RPMI8226 (cell line): ENCODE data around the gene ERO1B.
"Not testable (repeated sequence)": the region's sequence is repeated elsewhere in the genome, so short reads cannot be mapped to it uniquely, and the experiment has no call there.

ENCODE experiments used
- DNase-seq: peaks from one replicate; pipeline ENCODE4 v3.0.0-alpha.2; 2015

Gene ERO1B, protein sequence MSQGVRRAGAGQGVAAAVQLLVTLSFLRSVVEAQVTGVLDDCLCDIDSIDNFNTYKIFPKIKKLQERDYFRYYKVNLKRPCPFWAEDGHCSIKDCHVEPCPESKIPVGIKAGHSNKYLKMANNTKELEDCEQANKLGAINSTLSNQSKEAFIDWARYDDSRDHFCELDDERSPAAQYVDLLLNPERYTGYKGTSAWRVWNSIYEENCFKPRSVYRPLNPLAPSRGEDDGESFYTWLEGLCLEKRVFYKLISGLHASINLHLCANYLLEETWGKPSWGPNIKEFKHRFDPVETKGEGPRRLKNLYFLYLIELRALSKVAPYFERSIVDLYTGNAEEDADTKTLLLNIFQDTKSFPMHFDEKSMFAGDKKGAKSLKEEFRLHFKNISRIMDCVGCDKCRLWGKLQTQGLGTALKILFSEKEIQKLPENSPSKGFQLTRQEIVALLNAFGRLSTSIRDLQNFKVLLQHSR

DNA sequence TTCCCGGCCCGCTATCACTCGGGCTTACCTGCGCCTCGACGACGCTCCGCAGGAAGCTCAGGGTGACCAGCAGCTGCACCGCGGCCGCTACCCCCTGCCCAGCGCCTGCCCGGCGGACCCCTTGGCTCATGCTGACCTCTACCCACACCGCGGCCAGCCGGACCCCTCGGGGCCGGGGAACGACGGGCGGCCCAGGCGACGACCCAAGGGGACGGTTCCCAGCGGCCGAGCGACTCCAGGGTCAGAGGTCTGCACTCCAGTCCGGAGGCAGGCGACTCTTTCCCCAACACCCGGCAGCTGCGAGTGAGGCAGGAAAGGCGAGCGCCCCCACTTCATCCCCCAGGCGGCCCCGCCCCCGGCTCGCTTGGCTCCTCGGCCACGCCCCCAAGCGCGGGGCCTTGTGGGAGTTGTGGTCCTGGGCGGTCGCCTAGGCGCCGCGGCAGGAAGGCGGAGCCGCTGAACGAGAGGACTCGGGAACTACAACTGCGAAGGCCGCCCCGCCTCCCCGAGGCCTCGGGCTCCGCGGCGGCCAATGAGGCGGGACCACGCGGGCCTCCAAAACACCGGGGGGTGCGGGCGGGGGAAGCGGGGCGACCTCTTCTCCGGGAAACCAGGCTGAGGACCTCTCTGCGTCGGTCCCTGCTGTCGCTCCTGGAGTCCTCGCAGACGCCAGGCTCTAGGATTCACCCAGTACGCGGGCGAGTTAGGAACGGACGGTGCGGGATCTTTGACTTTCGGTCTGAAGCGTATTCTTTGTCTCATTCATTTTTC is at the start of gene ERO1B:
Gene ERO1B (minus strand): TSS at position 305 of the 771 bp plus-strand sequence. CDS start 175 bp downstream, at position 130.
- DNase-seq: peak; percentile 100

DNA sequence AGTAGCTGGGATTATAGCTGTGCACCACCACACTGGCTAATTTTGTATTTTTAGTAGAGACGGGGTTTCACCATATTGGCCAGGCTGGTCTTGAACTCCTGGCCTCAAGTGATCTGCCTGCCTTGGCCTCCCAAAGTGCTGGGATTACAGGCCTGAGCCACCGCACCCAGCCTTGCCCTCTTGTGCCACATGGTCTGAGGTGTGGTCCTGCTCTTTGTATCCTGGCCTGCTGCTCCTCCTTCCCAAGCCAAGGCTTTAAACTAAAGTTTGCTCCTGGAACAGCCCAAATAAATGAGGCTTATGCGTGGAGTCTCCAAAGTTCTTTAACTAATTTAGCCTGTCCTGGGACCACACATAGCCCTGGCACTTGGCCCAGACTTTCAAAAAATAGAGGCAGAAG is 49.7 kb upstream of the ERO1B start:
- peak; percentile 72 for DNase-seq

DNA sequence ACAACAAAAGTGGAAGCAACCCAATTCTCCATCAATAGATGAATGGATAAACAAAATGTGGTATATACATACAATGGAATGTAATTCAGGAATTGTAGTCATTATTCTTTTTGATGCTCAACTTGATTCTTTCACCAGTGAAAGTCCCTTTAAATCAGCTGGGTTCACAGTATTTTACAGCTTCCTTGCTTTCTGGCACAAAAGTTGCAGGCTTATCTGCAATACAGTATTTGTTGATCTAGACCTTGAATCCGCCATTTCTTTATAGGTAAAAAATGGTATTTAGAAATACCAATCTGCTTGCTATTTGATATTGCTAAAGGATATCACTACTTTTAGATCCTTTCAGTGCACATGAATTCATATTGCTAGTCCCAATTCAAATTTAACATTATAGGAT is 44.7 kb upstream of the ERO1B start:
- DNase-seq: no peak

DNA sequence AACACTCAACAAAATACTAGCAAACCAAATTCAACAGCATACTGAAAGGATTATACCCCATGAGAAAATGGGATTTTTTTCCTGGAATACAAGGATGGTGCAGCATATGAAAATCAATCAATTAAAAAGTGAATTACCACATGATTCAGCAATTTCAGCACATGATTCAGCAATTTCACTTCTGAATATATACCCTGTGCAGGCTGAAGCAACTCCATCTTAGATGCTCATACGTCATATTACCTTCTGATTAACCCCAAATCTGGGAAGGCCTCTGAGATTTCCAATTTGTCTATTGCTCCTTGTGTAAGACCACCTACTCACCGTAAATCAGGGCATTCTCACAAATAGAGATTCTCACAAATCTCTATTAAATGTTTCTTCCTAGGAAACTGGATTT is 43.8 kb upstream of the ERO1B start:
- DNase-seq: no peak

DNA sequence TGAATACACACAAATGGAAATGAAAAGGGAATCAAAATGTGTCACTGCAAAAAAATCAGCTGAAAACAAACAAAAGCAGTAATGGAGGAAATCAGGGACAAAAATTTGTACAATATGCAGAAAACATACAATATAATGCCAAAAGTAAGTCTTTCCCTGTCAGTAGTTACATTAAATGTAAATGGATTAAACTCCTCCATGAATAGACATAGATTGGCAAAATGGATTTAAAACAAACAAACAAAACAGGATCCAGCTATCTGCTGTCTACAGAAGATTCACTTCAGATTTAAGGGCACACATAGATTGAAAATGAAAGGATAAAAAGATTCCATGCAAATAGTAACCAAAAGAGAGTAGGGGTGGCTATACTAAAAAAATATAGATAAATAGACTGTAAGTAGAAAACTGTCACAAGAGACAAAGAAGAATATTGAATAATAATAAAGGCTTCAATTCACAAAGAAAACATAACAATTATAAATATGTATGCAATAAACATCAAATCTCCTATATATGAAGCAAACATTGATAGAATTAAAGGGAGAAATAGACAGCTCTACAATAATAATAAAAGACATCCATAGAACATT is 42.2 kb upstream of the ERO1B start:
- no peak for DNase-seq

DNA sequence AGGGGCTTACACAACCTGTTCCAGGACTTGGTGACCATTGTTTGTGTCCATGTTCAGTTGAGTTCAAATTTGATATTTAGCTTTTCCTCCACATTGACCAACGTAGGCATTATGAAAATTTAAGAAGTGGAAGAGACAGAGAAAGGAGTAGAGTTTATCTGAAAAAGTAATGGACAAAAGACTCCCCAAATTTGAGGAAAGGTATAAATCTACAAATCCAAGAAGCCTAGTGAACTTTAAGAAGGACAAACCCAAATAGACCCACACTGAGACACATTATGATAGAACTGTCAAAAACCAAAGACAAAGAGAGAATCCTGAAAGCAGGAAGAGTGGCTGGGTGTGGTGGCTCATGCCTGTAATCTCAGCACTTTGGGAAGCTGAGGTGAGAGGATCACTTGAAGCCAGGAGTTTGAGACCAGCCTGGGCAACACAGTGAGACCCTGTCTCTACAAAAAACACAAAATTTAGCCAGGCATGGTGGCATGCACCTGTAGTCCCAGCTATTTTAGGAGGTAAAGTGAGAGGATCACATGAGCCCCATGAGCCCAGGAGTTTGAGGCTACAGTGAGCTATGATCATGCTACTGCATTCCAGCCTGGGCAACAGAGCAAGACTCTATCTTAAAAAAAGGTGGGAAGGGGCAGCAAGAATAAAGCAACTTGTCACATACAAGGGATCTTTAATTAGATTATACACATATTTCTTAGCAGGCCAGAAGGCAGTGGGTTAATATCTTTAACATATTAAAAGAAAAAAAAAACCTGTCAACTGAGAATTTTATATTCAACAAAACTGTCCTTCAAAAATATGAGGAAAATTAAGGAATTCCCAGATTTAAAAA is 41.0 kb upstream of the ERO1B start:
- DNase-seq: no peak

DNA sequence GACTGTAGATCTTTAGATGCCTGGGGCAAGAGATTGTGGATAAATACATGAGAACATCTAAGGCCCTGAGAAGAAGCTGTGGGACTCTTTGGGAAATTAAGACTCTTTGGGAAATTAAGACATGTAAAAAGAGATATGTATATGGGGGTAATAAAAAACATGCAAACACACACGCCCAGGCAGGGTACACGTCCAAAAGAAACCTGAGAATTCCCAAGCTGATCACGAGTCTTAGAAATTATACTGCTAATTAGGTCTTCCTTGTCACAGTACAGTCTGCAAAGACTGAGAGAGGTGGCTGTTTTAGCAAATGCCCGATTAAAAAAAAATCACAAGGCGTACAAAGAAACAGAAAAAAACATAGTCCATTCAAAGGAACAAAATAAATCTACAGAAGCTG is 39.3 kb upstream of the ERO1B start:
- DNase-seq: no peak

DNA sequence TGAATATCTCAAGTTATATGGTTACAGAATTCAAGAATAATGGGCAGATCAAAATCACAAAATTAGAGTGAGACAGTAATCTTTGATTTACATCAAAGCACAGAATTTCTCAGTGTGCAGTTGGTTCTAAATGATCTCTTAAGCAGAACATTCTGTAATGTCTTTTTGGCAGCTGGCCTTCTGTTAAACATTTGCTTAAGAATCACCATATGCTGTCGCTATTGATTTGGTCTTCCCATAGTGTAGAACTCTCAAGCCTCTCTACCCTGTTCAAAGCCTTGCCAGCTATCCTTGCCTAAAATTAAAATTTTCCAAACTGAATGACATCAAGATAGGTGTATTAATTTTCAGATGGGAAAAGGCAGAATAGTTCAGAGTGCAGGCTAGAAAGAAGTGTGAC is 38.9 kb upstream of the ERO1B start:
- no peak for DNase-seq

DNA sequence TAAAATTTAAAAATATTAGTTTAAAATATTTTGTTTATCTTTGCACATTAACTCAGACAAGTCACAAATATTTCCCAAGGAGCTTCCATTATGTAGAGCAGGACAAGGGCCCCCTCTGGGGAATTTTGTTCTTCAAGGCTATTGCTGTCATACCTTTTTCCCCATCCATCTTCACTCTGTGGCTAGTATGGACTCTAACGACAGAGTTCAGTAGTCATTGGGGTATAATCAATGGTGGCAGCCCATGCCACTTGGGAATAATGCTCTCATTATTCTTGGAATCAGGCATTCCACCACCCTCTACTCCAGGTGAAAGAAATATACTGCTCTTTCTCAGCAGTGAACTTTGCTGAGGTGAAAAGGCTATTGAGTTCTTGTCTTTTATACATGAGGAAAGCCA is 38.5 kb upstream of the ERO1B start:
- no peak for DNase-seq

DNA sequence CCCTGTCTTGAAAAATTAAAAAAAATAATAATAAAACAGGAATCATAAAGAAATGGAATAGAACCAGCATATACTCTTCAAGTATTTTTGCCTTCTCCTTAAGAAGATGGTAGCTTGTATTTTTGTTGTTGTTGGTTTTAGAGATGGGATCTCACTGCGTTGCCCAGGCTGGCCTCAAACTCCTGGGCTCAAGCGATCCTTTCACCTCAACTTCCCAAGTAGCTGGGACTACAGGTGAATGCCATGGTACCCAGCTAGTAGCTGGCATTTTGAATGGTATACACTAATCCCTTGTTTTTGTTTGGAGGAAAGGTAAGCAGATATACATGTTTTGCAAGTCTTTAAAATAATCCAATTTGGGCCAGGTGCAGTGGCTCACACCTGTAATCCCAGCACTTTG is 34.7 kb upstream of the ERO1B start:
- DNase-seq: no peak

DNA sequence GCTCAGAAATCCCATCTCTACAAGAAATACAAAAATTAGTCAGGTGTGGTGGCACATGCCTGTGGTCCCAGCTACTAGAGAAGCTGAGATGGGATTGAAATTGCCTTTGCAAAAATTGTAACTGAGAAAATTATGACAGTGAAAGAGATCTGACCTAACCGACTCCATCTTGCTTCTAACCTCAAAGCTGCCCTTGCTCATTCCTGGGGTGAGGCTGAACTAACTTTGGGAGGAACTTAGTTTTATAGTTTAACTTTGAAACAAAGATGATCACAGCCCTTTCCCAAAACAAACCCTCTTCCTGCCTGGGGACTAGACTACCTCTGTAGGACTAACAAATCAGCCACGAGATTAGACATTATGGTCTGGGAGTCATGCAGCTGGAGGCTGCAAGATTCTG is 33.8 kb upstream of the ERO1B start:
- no peak for DNase-seq

DNA sequence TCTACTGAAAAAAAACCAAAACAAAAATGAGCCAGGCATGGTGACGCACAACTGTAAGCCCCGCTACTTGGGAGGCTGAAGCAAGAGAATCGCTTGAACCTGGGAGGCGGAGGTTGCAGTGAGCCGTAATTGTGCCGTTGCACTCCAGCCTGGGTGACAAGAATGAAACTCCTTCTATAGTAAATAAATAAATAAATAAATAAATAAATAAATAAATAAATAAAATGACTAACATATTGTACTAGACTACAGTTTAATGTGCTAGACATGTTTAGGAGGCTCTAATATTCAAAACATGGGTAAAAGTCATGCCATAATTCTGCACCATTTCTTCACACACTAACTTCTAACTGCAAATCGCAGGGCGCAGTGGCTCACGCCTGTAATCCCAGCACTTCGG is 33.3 kb upstream of the ERO1B start:
- no peak for DNase-seq

DNA sequence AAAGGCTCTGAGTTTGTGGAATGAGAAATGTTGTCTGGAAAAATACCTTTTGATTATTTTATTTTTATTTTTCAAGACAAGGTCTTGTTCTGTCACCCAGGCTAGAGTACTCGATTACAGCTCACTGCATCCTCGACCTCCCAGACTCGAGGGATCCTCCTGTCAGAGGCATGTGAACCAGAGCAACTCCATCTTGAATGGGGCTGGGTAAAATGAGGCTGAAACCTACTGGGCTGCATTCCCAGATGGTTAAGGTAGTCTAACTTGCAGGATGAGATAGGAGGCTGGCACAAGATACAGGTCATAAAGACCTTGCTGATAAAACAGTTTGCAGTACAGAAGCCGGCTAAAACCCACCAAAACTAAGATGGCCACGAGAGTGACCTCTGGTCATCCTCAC is 32.3 kb upstream of the ERO1B start:
- DNase-seq: not testable (repeated sequence)

DNA sequence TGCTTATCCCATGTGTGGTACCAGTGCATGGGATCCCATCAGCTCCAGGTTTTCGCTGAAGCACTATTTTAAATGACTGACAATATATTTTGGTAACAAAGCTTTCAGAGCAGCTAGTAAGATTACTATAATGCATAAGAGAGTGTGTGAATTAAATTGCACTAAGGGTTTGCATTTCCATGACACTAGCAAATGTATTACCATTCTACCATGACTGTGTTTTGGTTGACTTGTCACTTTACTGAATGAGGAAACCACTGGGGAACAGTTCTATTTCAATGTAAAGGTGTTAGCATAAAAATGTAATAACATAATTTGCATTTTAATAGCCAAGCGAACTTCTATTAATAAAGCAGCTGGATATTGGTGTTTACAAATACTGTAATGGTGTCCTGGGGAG is 31.7 kb upstream of the ERO1B start:
- DNase-seq: no peak

DNA sequence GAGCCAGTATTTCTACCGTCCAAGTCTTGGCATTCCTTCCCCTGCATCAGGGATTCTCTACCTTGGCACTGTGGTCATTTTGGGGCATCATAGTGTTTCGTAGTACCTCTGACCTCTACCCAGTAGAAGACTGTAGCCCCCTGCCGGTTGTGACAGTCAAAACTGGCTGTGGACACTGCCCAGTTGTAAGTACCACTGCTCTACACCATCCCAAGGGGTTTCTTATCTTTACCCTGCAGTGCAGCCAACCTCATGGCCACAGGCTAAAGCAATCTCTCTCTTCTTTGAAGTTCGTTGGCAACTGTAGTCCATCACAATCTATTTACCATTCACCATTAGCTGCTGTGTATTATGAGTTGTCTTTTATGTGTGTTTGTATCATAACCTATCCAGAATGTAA is 29.3 kb upstream of the ERO1B start:
- DNase-seq: peak; percentile 25

DNA sequence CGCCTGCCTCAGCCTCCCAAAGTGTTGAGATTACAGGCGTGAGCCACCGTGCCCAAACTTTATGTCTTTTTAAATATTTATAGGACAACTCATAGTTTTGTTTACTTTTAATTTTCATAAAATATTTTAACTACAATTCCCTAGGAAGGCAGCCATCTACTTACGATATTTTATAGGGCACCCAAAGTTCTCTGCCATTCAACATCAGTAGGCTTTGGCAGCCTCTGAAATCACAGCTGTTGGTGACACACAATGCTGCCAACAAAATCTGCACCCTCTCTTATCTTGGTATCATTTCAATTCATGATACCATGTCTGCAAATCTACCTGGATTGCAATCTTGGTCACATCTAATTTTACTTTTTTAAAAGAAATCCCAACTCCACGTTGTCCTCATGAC is 27.1 kb upstream of the ERO1B start:
- DNase-seq: no peak

DNA sequence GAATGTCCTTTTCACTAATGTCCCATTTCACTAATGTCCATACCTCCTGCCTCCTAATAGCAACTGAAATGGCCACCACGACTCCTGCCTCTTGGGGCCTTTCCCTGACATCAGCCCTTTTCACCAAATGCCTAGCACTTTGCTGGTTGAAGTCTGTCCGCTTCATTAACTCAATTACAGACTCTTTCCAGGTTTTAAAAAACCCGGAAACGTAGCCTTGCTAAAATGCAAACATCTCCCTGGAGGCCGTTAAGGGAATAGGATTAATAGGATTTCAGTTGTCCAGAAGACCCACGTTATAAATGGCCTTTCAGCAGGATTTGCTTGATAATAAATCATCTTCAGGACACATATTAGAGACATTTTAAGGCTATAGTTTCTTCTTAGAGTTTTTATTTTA is 25.7 kb upstream of the ERO1B start:
- DNase-seq: no peak

DNA sequence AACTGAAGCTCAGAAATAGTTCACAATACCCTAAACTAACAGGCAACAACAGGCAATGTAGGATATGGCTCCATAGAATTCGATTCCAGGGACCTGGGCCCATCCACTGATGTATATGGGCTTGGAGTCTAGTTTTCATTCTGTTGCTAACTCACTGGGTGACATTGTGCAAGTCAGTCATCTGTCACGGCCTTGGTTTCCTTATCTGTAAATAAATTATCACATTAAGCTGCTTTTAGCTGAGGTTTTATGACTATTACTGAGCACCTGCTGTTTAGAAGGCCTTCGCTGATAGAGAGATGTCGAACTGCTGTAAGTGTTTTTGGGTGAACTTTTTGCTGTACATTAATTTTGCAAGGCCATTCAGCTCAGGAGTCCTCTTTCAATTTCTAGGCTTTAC is 22.9 kb upstream of the ERO1B start:
- DNase-seq: no peak

DNA sequence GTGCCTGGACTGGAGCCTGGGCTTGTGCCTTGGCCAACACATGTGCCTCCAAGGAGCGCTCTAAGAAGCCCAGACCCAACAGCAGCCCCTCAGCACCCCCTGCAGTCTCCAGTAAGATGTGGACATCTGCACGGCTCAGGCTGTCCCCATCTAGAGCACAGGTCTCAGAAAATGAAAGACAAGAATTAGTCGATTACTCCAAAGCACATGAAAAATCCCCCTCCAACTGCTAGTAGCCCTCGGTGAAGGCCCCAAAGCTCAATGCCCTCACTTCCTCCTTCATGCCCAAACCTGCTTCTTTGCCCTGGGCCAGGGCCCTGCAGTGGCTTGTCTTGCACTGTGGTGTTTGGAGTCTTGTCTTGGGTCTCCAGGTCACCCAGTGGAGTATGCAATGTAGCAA is 21.9 kb upstream of the ERO1B start:
- DNase-seq: no peak

DNA sequence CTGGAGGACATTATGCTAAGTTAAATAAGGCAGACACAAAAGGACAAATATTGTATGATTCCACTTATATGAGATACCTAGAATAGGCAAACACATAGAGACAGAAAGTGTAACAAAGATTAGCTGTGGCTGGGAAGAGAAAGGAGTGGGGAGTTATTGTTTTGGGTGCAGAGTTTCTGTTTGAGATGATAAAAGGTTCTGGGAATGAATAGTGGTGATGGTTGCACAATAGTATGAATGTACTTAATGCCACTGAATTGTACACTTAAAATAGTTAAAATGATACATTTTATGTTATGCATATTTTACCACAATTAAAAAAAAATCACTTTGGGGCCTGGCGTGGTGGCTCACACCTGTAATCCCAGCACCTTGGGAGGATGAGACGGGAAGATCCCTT is 21.2 kb upstream of the ERO1B start:
- no peak for DNase-seq

DNA sequence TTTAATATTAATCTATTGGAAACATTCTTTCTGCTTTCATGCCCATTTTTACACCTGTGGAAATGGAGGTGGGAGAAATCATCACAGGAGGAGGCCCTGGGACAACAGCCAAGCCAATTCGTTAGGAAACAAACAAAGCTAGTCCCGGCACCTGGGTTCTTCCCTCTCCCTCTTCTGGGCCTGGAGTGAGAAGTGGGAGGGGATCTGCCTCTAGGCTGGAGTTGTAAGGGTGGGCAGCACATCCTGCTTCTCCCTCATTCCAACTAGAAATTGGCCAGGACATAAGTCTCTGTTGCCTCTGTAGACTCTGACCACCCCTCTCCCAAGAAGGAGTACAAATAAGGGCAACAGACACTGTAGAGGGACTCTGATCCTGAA is 20.2 kb upstream of the ERO1B start:
- no peak for DNase-seq

DNA sequence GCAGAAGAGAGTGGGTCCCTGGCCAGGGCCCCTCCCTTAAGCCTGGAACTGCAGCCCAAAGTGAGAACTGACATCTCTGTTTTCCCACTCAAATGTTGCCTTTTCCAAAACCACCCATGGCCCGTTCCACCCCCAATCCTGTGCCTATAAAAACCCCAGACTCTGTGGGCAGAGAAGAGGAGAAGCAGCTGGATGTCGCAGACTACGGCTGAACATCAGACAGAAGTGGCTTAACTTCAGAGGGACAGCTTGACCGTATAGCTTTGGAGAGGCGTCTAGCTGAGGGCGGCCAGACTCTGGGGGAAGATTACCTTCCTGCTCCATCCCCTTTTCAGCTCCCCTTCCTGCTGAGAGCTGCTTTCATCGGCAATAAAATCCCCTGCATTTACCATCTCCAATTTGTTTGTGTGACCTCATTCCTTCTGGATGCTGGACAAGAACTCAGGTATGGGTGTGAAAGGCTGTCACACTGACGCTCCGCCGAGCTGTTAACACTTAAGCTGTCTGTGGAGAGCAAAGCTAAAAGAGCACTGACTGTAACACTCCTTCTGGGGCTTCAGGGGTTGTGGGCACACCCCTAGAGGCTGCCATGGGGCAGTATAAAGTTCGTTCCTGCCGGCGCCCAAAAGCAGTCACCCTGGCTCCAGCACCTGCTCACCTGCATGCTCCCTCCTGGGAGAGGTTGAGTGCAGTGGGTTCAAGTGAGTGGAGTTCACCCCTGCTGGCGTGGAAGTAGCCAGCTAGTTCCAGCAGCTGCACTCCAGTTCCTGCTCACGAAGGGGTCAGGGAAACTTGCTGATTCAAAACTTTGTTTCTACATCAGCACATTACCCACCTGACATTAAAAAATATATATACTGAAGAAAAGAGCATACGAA is 19.6 kb upstream of the ERO1B start:
- peak; percentile 76 for DNase-seq
